Measurements from ENCODE around the gene DHRS7B. TPM values are rescaled to one million over a fixed set of nuclear protein-coding genes. Genes with fewer than 3 reads are reported as not detected.
"Not testable (repeated sequence)": the region's sequence is repeated elsewhere in the genome, so short reads cannot be mapped to it uniquely, and the experiment has no call there.

The DHRS7B gene
- total RNA-seq, 2 experiments from 2014 or later = 14.1 to 14.7 TPM

- Mint-ChIP-seq H3K27me3 (no peaks in the 10 kb centered on the region), H3K4me1 (no peaks in the 10 kb centered on the region), H3K27ac (no peak overlapping the region), H3K36me3 (ENCODE audit: low read depth) (peaks cover 9% of the 10 kb centered on the region), H3K9me3 (no peaks in the 10 kb centered on the region), H3K4me3 (no peak overlapping the region)
- DNase-seq = no peak
- CTCF ChIA-PET = interaction anchor here (1.7 kb wide), 1 partner anchor 12 kb away, joined by 5 read pairs; no protein-coding TSS in a partner anchor
- POLR2A ChIA-PET = no interaction called here
These were observed 51.3 kb downstream of the DHRS7B start for GRCh38 chr17:21177854-21178600.

DNA sequence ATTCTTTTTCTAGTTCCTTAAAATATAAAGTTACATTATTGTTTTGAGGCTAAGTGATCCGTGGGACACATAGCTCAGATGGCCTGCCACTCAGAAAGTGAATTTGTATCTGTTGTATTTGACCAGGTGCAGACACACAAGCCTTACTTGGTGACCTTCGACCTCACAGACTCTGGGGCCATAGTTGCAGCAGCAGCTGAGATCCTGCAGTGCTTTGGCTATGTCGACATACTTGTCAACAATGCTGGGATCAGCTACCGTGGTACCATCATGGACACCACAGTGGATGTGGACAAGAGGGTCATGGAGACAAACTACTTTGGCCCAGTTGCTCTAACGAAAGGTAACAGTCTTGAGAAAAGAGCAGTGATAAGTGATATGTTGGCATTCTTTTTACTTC, 56.7 kb downstream of the DHRS7B start:
- H3K9me3 Mint-ChIP-seq = no peaks in the 10 kb centered on the region
- H3K4me3 Mint-ChIP-seq = no peak overlapping the region
- H3K27me3 Mint-ChIP-seq = no peaks in the 10 kb centered on the region
- H3K4me1 Mint-ChIP-seq = no peaks in the 10 kb centered on the region
- peaks cover 12% of the 10 kb centered on the region for H3K36me3 Mint-ChIP-seq (ENCODE audit: low read depth)
- CTCF ChIA-PET = interaction anchor here (0.7 kb wide), 1 partner anchor 340 kb away, joined by 3 read pairs; no protein-coding TSS in a partner anchor
- no peak for DNase-seq
- POLR2A ChIA-PET = no interaction called here
- H3K27ac Mint-ChIP-seq = no peak overlapping the region

DNA sequence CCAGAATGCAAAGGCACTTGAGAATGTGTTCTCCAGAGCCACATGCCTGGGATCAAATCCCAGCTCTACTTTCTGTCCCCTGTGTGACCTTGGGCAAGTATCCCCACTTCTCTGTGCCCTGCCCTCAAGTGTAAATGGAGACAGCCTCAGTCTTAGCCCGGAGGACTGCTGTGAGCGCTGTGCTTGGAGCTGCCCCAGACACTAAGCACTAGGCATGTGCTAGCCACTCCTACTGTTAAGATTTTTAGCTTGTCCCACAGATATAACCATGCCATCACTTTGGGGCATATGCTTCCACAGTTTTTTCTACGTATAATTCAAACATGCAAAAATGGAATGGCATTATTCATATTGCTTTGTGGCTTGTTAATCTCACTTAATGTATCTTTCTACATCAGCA, 57.8 kb downstream of the DHRS7B start:
- Mint-ChIP-seq H3K27ac (no peak overlapping the region), H3K36me3 (ENCODE audit: low read depth) (peaks cover 9% of the 10 kb centered on the region), H3K4me1 (no peaks in the 10 kb centered on the region), H3K4me3 (no peak overlapping the region), H3K27me3 (no peaks in the 10 kb centered on the region), H3K9me3 (no peaks in the 10 kb centered on the region)
- ChIA-PET POLR2A (no interaction called here), CTCF (no interaction called here)
- no peak for DNase-seq

- H3K36me3 Mint-ChIP-seq (ENCODE audit: low read depth) = peaks cover 9% of the 10 kb centered on the region
- no peak for DNase-seq
- no peaks in the 10 kb centered on the region for H3K4me1 Mint-ChIP-seq
- no peak overlapping the region for H3K27ac Mint-ChIP-seq
- H3K9me3 Mint-ChIP-seq = no peaks in the 10 kb centered on the region
- no peak overlapping the region for H3K4me3 Mint-ChIP-seq
- POLR2A ChIA-PET = no interaction called here
- CTCF ChIA-PET = no interaction called here
- H3K27me3 Mint-ChIP-seq = no peaks in the 10 kb centered on the region
These were observed 58.3 kb downstream of the DHRS7B start for GRCh38 chr17:21185061-21185460.

- POLR2A ChIA-PET = no interaction called here
- DNase-seq = no peak
- no peak overlapping the region for H3K27ac Mint-ChIP-seq
- H3K4me3 Mint-ChIP-seq = no peak overlapping the region
- H3K27me3 Mint-ChIP-seq = no peaks in the 10 kb centered on the region
- CTCF ChIA-PET = interaction anchor here (0.6 to 0.9 kb wide), 2 partner anchors 29 to 191 kb away, joined by 3 to 4 read pairs; no protein-coding TSS in a partner anchor
- H3K36me3 Mint-ChIP-seq (ENCODE audit: low read depth) = peaks cover 14% of the 10 kb centered on the region
- H3K4me1 Mint-ChIP-seq = no peaks in the 10 kb centered on the region
- H3K9me3 Mint-ChIP-seq = no peaks in the 10 kb centered on the region
These were observed 59.8 kb downstream of the DHRS7B start for GRCh38 chr17:21186399-21187187.

GRCh38 chr17:21189361-21189760, 62.6 kb downstream of the DHRS7B start:
- H3K27me3 Mint-ChIP-seq = no peaks in the 10 kb centered on the region
- CTCF ChIA-PET = interaction anchor here (0.9 to 2.1 kb wide), 4 partner anchors 9 to 25 kb away, joined by 3 to 6 read pairs (median 4); no protein-coding TSS in a partner anchor
- no peak overlapping the region for H3K4me3 Mint-ChIP-seq
- H3K27ac Mint-ChIP-seq = no peak overlapping the region
- POLR2A ChIA-PET = no interaction called here
- no peaks in the 10 kb centered on the region for H3K9me3 Mint-ChIP-seq
- H3K36me3 Mint-ChIP-seq (ENCODE audit: low read depth) = peaks cover 20% of the 10 kb centered on the region
- H3K4me1 Mint-ChIP-seq = peaks cover 7% of the 10 kb centered on the region
- no peak for DNase-seq

GRCh38 chr17:21190078-21190477, 63.3 kb downstream of the DHRS7B start:
- Mint-ChIP-seq H3K27ac (no peak overlapping the region), H3K27me3 (no peaks in the 10 kb centered on the region), H3K4me1 (peaks cover 7% of the 10 kb centered on the region), H3K9me3 (no peaks in the 10 kb centered on the region), H3K36me3 (ENCODE audit: low read depth) (peaks cover 20% of the 10 kb centered on the region), H3K4me3 (no peak overlapping the region)
- ChIA-PET CTCF (interaction anchor here (0.5 to 2.1 kb wide), 5 partner anchors 12 to 25 kb away, joined by 4 to 6 read pairs (median 5); no protein-coding TSS in a partner anchor), POLR2A (no interaction called here)
- no peak for DNase-seq

DNA sequence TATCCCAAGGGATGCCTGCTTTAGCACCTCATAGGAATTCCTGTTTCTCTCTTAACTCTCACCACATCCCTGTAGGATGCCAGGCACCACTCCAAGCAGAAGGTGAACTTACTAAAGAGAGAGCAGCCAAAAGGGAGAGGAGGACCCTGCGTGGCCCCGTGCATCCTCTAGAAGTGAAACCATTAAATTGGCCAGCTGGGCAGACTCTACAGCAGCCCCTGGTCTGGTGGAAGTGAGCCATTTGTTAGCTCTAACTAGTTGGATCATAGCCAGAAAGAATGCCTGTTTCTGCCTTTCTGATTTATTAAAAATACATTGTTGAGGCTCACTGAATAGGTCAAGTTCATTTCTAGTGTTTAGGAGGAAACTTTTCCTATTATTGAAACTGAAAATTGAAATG, 64.9 kb downstream of the DHRS7B start:
- Mint-ChIP-seq H3K27ac (no peak overlapping the region), H3K4me1 (peaks cover 7% of the 10 kb centered on the region), H3K36me3 (ENCODE audit: low read depth) (peaks cover 18% of the 10 kb centered on the region), H3K9me3 (no peaks in the 10 kb centered on the region), H3K4me3 (no peak overlapping the region), H3K27me3 (no peaks in the 10 kb centered on the region)
- ChIA-PET CTCF (interaction anchor here (1.6 kb wide), 1 partner anchor 59 kb away, joined by 4 read pairs; no protein-coding TSS in a partner anchor), POLR2A (no interaction called here)
- DNase-seq = no peak

DNA sequence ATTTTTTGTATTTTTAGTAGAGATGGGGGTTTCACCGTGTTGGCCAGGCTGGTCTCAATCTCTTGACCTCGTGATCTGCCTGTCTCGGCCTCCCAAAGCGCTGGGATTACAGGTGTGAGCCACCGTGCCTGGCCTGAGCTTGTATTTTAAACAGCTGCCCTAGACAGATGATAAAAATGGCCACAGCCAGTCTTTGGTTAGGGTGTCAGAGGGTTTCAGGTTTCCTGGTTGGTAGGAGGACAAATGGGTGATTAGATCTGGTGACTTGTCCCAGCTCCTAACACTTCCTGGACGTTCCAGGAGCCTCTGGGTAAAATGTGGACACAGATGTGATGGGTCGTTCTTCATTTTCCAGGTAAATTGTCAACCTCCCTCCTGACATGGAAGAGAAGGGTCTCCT, 65.7 kb downstream of the DHRS7B start:
- H3K4me1 Mint-ChIP-seq, H3K27ac Mint-ChIP-seq, H3K9me3 Mint-ChIP-seq, POLR2A ChIA-PET, H3K27me3 Mint-ChIP-seq, H3K4me3 Mint-ChIP-seq, DNase-seq: not testable (repeated sequence)
- H3K36me3 Mint-ChIP-seq (ENCODE audit: low read depth) = peaks cover 23% of the 10 kb centered on the region
- CTCF ChIA-PET = interaction anchor here (0.6 kb wide), 2 partner anchors 12 to 43 kb away, joined by 3 read pairs; no protein-coding TSS in a partner anchor

DNA sequence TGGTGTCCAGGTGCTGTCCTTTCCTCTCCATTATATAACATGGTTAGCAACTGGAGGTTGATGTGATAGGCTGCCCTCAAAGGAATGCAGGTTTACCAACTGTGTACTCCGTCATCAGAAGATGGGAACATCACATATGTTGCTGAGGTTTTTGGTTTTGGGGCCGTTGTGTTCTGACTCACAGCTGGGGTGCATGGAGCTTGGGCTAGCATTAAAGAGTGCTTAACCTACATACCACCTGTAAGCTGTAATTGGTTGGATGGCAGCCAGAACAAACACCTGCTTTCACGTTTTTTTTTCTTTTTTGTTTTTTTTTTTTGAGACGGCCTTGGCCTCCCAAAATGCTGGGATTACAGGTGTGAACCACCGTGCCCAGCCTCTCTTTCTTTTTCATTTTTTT, 66.3 kb downstream of the DHRS7B start:
- CTCF ChIA-PET = interaction anchor here (0.6 kb wide), 2 partner anchors 13 to 42 kb away, joined by 3 read pairs; no protein-coding TSS in a partner anchor
- Mint-ChIP-seq H3K4me1 (peaks cover 7% of the 10 kb centered on the region), H3K4me3 (no peak overlapping the region), H3K36me3 (ENCODE audit: low read depth) (peaks cover 25% of the 10 kb centered on the region), H3K27ac (no peak overlapping the region), H3K27me3 (no peaks in the 10 kb centered on the region), H3K9me3 (no peaks in the 10 kb centered on the region)
- no peak for DNase-seq
- POLR2A ChIA-PET = no interaction called here

DNA sequence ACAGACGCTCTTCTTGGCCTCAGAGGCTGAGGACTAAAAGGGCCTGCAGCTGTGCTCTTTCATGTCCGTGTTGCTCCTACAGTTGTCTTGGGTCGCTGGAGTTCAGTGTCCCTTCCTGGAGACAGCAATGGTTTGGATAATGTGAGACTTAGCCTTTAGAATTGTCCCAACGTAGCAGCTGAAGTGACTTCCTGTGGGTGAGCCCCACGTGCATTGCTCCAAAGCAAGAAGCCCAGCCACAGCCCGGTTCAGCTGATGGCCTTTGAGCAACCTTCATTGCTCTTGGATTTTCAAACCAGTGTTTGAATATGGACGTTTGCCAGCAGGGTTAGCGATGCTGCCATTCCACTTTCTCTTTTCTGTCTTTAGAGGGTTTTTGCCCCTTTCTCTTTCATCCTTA, 67.5 kb downstream of the DHRS7B start:
- Mint-ChIP-seq H3K9me3 (no peaks in the 10 kb centered on the region), H3K27ac (no peak overlapping the region), H3K4me1 (peaks cover 7% of the 10 kb centered on the region), H3K27me3 (no peaks in the 10 kb centered on the region), H3K4me3 (no peak overlapping the region), H3K36me3 (ENCODE audit: low read depth) (peaks cover 27% of the 10 kb centered on the region)
- ChIA-PET POLR2A (no interaction called here), CTCF (interaction anchor here (0.9 kb wide), 1 partner anchor 57 kb away, joined by 3 read pairs; no protein-coding TSS in a partner anchor)
- no peak for DNase-seq

GRCh38 chr17:21194703-21195102, 67.9 kb downstream of the DHRS7B start:
- H3K27me3 Mint-ChIP-seq = no peaks in the 10 kb centered on the region
- CTCF ChIA-PET = interaction anchor here (0.9 kb wide), 1 partner anchor 56 kb away, joined by 3 read pairs; no protein-coding TSS in a partner anchor
- no peak overlapping the region for H3K27ac Mint-ChIP-seq

DNA sequence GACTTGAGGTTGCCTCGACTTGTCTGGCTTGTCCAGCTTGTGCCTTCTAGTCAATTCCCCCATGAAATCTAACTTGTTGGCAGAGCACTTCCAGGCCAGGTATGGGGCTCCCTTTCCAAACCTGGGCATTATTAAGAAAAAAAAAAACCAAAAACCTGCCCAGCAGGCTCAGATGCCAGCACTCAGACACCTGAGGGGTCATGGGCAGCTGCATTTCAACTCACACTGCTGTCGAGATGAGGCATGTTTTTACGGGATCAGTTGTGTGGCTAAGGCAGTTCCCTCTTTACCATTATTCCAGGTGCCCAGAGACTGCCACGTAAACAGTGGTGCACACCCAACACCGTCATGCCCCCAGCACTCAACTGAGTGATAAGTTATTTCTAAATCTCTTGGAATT, 69.4 kb downstream of the DHRS7B start:
- Mint-ChIP-seq H3K27me3 (no peaks in the 10 kb centered on the region), H3K4me3 (no peak overlapping the region), H3K4me1 (peaks cover 12% of the 10 kb centered on the region), H3K27ac (no peak overlapping the region), H3K9me3 (no peaks in the 10 kb centered on the region), H3K36me3 (ENCODE audit: low read depth) (peaks cover 32% of the 10 kb centered on the region)
- no peak for DNase-seq
- POLR2A ChIA-PET = no interaction called here
- CTCF ChIA-PET = interaction anchor here (0.6 kb wide), 4 partner anchors 34 to 488 kb away, joined by 3 to 6 read pairs (median 4); no protein-coding TSS in a partner anchor

More at GRCh38 chr17:21194703-21195102, 67.9 kb downstream of the DHRS7B start:
- H3K36me3 Mint-ChIP-seq (ENCODE audit: low read depth) = peaks cover 30% of the 10 kb centered on the region
- POLR2A ChIA-PET = no interaction called here
- peaks cover 7% of the 10 kb centered on the region for H3K4me1 Mint-ChIP-seq
- no peak overlapping the region for H3K4me3 Mint-ChIP-seq
- no peaks in the 10 kb centered on the region for H3K9me3 Mint-ChIP-seq
- DNase-seq = no peak

Data from activated CD4-positive, alpha-beta T cell treated with anti-CD3 and anti-CD28 coated beads, Interleukin-2, amount 10 ng/mL, durations not matched to agents 7 days and 5 days (primary cell).